Suprapubic skin (tissue), 4 donors: ENCODE measurements around the gene PLK1. TPM values are rescaled to one million over a fixed set of nuclear protein-coding genes. Genes with fewer than 3 reads are reported as not detected.

Source experiments
- DNase-seq, 2 donors: peaks; one replicate each; pipeline ENCODE4 v3.0.0-alpha.2; 2019; ENCODE audit warnings: low spot score in 2 of 2
- H3K27ac ChIP-seq: fragments of 200-600 bp; sonication (generic); one replicate; pipeline ENCODE4 v1.5.1; 2019
- H3K27me3 ChIP-seq: fragments of 200-600 bp; sonication (generic); one replicate; pipeline ENCODE4 v1.5.1; 2019
- H3K36me3 ChIP-seq: fragments of 200-600 bp; sonication (generic); one replicate; pipeline ENCODE4 v1.5.1; 2019
- H3K4me1 ChIP-seq: fragments of 200-600 bp; sonication (generic); one replicate; pipeline ENCODE4 v1.5.1; 2019
- H3K4me3 ChIP-seq: fragments of 200-600 bp; sonication (generic); one replicate; pipeline ENCODE4 v1.5.1; 2019; ENCODE audit warnings: mild to moderate bottlenecking
- H3K9me3 ChIP-seq: fragments of 200-600 bp; sonication (generic); one replicate; pipeline ENCODE4 v1.5.1; 2019
- CTCF ChIP-seq, 2 donors: fragments of 200-600 bp in 1 of 2; fragments of 450-650 bp in 1 of 2; sonication (generic) in 1 of 2; IDR thresholded peaks; one replicate each; pipeline ENCODE4 v1.5.1; 2016 to 2019; ENCODE audit warnings: antibody characterized with exemption in 2 of 2, mild to moderate bottlenecking in 1 of 2, moderate library complexity in 1 of 2
- EP300 ChIP-seq: sonication (generic); formaldehyde crosslinking; IDR thresholded peaks from one replicate; pipeline ENCODE4 v1.6.1; 2017; ENCODE audit warnings: antibody characterized with exemption
- POLR2A ChIP-seq, 2 donors: fragments of 450-650 bp; IDR thresholded peaks; one replicate each; pipeline ENCODE4 v1.6.1; 2017; ENCODE audit warnings: antibody characterized with exemption in 2 of 2, mild to moderate bottlenecking in 2 of 2, moderate library complexity in 2 of 2
- POLR2AphosphoS5 ChIP-seq, 3 donors: sonication (generic); formaldehyde crosslinking; IDR thresholded peaks; one replicate each; pipeline ENCODE4 v1.6.1; 2017; ENCODE audit warnings: antibody characterized with exemption in 3 of 3
- WGBS: methylation state at CpG from one replicate; pipeline ENCODE4 v1.1.5; 2018; 5-methylcytosine and 5-hydroxymethylcytosine counted together
- total RNA-seq, 4 donors: library from RNA; depleted of rRNA; stranded (reverse); fragments of >200 nt; gene quantifications; one replicate each; pipeline ENCODE4 v1.1.0, GENCODE V29; 2016

PLK1 gene
- total RNA-seq, 4 donors from 2014 or later = 4.6 to 8.3 (median 6.5) TPM

- Histone ChIP-seq H3K27me3 (no peaks in the 10 kb centered on the region), H3K27ac (no peak overlapping the region), H3K36me3 (peaks cover 44% of the 10 kb centered on the region), H3K9me3 (no peaks in the 10 kb centered on the region), H3K4me1 (no peaks in the 10 kb centered on the region), H3K4me3 (no peak overlapping the region)
- WGBS = 92% methylated on average over 14 of the region's 25 CpGs
- DNase-seq = no peak
- no peak for TF ChIP-seq POLR2A (IDR thresholded peaks at IDR 0.05)
- TF ChIP-seq POLR2AphosphoS5 (IDR thresholded peaks at IDR 0.05) = no peak
- TF ChIP-seq EP300 = no peak
Observed at GRCh38 chr16:23690771-23691482, 12.2 kb downstream of the PLK1 start.

- no peak for DNase-seq
- WGBS = 89% methylated on average over 8 of the region's 10 CpGs
Observed at GRCh38 chr16:23691483-23692189, 12.9 kb downstream of the PLK1 start.

GRCh38 chr16:23692190-23692837 is 13.6 kb downstream of the PLK1 start:
- WGBS = 84% methylated on average over 6 of the region's 6 CpGs
- Histone ChIP-seq H3K4me3 (no peak overlapping the region), H3K36me3 (peaks cover 39% of the 10 kb centered on the region), H3K4me1 (no peaks in the 10 kb centered on the region), H3K27ac (no peak overlapping the region), H3K27me3 (no peaks in the 10 kb centered on the region), H3K9me3 (no peaks in the 10 kb centered on the region)
- TF ChIP-seq POLR2AphosphoS5 (IDR thresholded peaks at IDR 0.05) = no peak
- TF ChIP-seq POLR2A (IDR thresholded peaks at IDR 0.05) = no peak
- no peak for TF ChIP-seq EP300
- TF ChIP-seq CTCF (IDR thresholded peaks at IDR 0.05) = no peak
- DNase-seq = no peak

More at GRCh38 chr16:23691483-23692189, 12.9 kb downstream of the PLK1 start:
- Histone ChIP-seq H3K4me3 (no peak overlapping the region), H3K36me3 (peaks cover 44% of the 10 kb centered on the region), H3K4me1 (no peaks in the 10 kb centered on the region), H3K9me3 (no peaks in the 10 kb centered on the region), H3K27me3 (no peaks in the 10 kb centered on the region), H3K27ac (no peak overlapping the region)
- TF ChIP-seq POLR2A (IDR thresholded peaks at IDR 0.05) (no peak), POLR2AphosphoS5 (IDR thresholded peaks at IDR 0.05) (no peak), CTCF (IDR thresholded peaks at IDR 0.05) (no peak), EP300 (no peak)

GRCh38 chr16:23694265-23694643 is 15.6 kb downstream of the PLK1 start:
- no peaks in the 10 kb centered on the region for H3K4me1 ChIP-seq
- DNase-seq = no peak
- no peak overlapping the region for H3K27ac ChIP-seq
- no peaks in the 10 kb centered on the region for H3K9me3 ChIP-seq
- 100% methylated on average over 4 of the region's 4 CpGs for WGBS
- no peak overlapping the region for H3K4me3 ChIP-seq
- no peak for TF ChIP-seq POLR2A (IDR thresholded peaks at IDR 0.05)
- TF ChIP-seq POLR2AphosphoS5 (IDR thresholded peaks at IDR 0.05) = no peak
- no peak for TF ChIP-seq CTCF (IDR thresholded peaks at IDR 0.05)
- TF ChIP-seq EP300 = no peak
- H3K27me3 ChIP-seq = no peaks in the 10 kb centered on the region
- H3K36me3 ChIP-seq = peaks cover 20% of the 10 kb centered on the region

GRCh38 chr16:23694644-23695373 is 16.1 kb downstream of the PLK1 start:
- no peak for DNase-seq
- no peaks in the 10 kb centered on the region for H3K27me3 ChIP-seq
- H3K4me3 ChIP-seq = no peak overlapping the region
- peaks cover 14% of the 10 kb centered on the region for H3K36me3 ChIP-seq
- no peaks in the 10 kb centered on the region for H3K4me1 ChIP-seq
- H3K9me3 ChIP-seq = no peaks in the 10 kb centered on the region
- 15% methylated on average over 23 of the region's 32 CpGs for WGBS
- TF ChIP-seq POLR2AphosphoS5 (IDR thresholded peaks at IDR 0.05) (no peak), EP300 (no peak), CTCF (IDR thresholded peaks at IDR 0.05) (no peak), POLR2A (IDR thresholded peaks at IDR 0.05) (no peak)
- H3K27ac ChIP-seq = no peak overlapping the region
